ENCODE measurements around the gene ACOT11. TPM values are rescaled to one million over a fixed set of nuclear protein-coding genes. Genes with fewer than 3 reads are reported as not detected.

The ACOT11 gene
- total RNA-seq, 6 donors from 2014 or later, result 2.3 to 13.6 (median 7.0) TPM

- WGBS, 2 donors, result 79 to 83% methylated on average over 4 of the region's 4 CpGs
- no peak for TF ChIP-seq CTCF (IDR thresholded peaks at IDR 0.05)
- no peak for TF ChIP-seq POLR2AphosphoS5 (IDR thresholded peaks at IDR 0.05)
- no peak for TF ChIP-seq POLR2A (IDR thresholded peaks at IDR 0.05)
- TF ChIP-seq EP300 (IDR thresholded peaks at IDR 0.05), result no peak
- ATAC-seq (ENCODE audit: low FRiP score in 2 of 2) (no peak), DNase-seq (no peak)
- no peaks in the 10 kb centered on the region for H3K9me3 ChIP-seq
- H3K36me3 ChIP-seq, result no peaks in the 10 kb centered on the region
- peaks cover 0 to 11% (median 3%) of the 10 kb centered on the region in 4 donors for H3K4me1 ChIP-seq
- H3K27ac ChIP-seq, result no peak overlapping the region
- no peaks in the 10 kb centered on the region for H3K27me3 ChIP-seq
- H3K4me3 ChIP-seq, result no peak overlapping the region
Observed at GRCh38 chr1:54569339-54569738, 21.3 kb downstream of the ACOT11 start.

GRCh38 chr1:54570161-54570560, 22.1 kb downstream of the ACOT11 start:
- Histone ChIP-seq H3K36me3 (no peaks in the 10 kb centered on the region), H3K4me1 (peaks cover 0 to 11% (median 3%) of the 10 kb centered on the region in 4 donors), H3K4me3 (no peak overlapping the region), H3K27ac (no peak overlapping the region), H3K27me3 (no peaks in the 10 kb centered on the region), H3K9me3 (no peaks in the 10 kb centered on the region)
- no peak for TF ChIP-seq POLR2A (IDR thresholded peaks at IDR 0.05)
- TF ChIP-seq POLR2AphosphoS5 (IDR thresholded peaks at IDR 0.05), result no peak
- no peak for TF ChIP-seq CTCF (IDR thresholded peaks at IDR 0.05)
- TF ChIP-seq EP300 (IDR thresholded peaks at IDR 0.05), result no peak
- ATAC-seq (ENCODE audit: low FRiP score in 2 of 2) (no peak), DNase-seq (no peak)
- WGBS, 2 donors, result 93 to 95% methylated on average over 5 of the region's 5 CpGs

GRCh38 chr1:54571326-54571725, 23.3 kb downstream of the ACOT11 start:
- Histone ChIP-seq H3K4me3 (no peak overlapping the region), H3K4me1 (peaks cover 0 to 11% (median 3%) of the 10 kb centered on the region in 4 donors), H3K9me3 (no peaks in the 10 kb centered on the region), H3K27me3 (no peaks in the 10 kb centered on the region), H3K27ac (no peak overlapping the region), H3K36me3 (no peaks in the 10 kb centered on the region)
- TF ChIP-seq CTCF (IDR thresholded peaks at IDR 0.05), result no peak
- TF ChIP-seq POLR2AphosphoS5 (IDR thresholded peaks at IDR 0.05), result no peak
- TF ChIP-seq EP300 (IDR thresholded peaks at IDR 0.05), result no peak
- no peak for TF ChIP-seq POLR2A (IDR thresholded peaks at IDR 0.05)
- 81 to 94% methylated on average over 3 of the region's 3 CpGs for WGBS, 2 donors
- DNase-seq (no peak), ATAC-seq (ENCODE audit: low FRiP score in 2 of 2) (no peak)

GRCh38 chr1:54571803-54572541, 23.9 kb downstream of the ACOT11 start:
- DNase-seq (no peak), ATAC-seq (ENCODE audit: low FRiP score in 2 of 2) (no peak)
- Histone ChIP-seq H3K27me3 (no peaks in the 10 kb centered on the region), H3K27ac (no peak overlapping the region), H3K4me1 (peaks cover 0 to 11% (median 3%) of the 10 kb centered on the region in 4 donors), H3K9me3 (no peaks in the 10 kb centered on the region), H3K36me3 (no peaks in the 10 kb centered on the region), H3K4me3 (no peak overlapping the region)
- TF ChIP-seq EP300 (IDR thresholded peaks at IDR 0.05) (no peak), POLR2A (IDR thresholded peaks at IDR 0.05) (no peak), POLR2AphosphoS5 (IDR thresholded peaks at IDR 0.05) (no peak)
- WGBS, 2 donors, result 45 to 48% methylated on average over 6 to 8 of the region's 8 CpGs

- Histone ChIP-seq H3K4me3 (no peak overlapping the region), H3K27ac (no peak overlapping the region), H3K27me3 (no peaks in the 10 kb centered on the region), H3K9me3 (no peaks in the 10 kb centered on the region), H3K4me1 (peaks cover 0 to 11% (median 3%) of the 10 kb centered on the region in 4 donors), H3K36me3 (no peaks in the 10 kb centered on the region)
- ATAC-seq (ENCODE audit: low FRiP score in 2 of 2) (no peak), DNase-seq (no peak)
- WGBS, 2 donors, result 71 to 85% methylated on average over 3 of the region's 3 CpGs
- TF ChIP-seq POLR2A (IDR thresholded peaks at IDR 0.05) (no peak), EP300 (IDR thresholded peaks at IDR 0.05) (no peak), POLR2AphosphoS5 (IDR thresholded peaks at IDR 0.05) (no peak), CTCF (IDR thresholded peaks at IDR 0.05) (no peak)
Observed at GRCh38 chr1:54572542-54572850, 24.5 kb downstream of the ACOT11 start.

Measured in upper lobe of left lung (tissue), 6 donors.